HCT116 (cell line): ENCODE data around the gene SH2B2. TPM values are rescaled to one million over a fixed set of nuclear protein-coding genes. Genes with fewer than 3 reads are reported as not detected.

ENCODE experiments used
- ATAC-seq: fragments of 200-7000 bp; cut with Tn5 transposase; 2 replicates; pipeline ENCODE4 v1.9.1; 2020; ENCODE audit warnings: mild to moderate bottlenecking, moderate library complexity
- BruUV-seq: library from RNA; stranded (reverse); fragments of 400-500 nt; replicated peaks from 2 replicates; lab custom pipeline; 2021; lab: Mats Ljungman, UMichigan
- CTCF ChIA-PET: fragments of 300-600 bp; sonication (Branson Sonifier 250); formaldehyde crosslinking; loops from one replicate; lab custom pipeline; 2021; ENCODE audit warnings: antibody characterized with exemption; lab: Charles Lee
- POLR2A ChIA-PET: fragments of 300-600, 350-600 bp; sonication (Branson Sonifier 250); formaldehyde crosslinking; loops from one replicate; lab custom pipeline; 2021; ENCODE audit warnings: antibody characterized with exemption; lab: Charles Lee
- RAD21 ChIA-PET, 2 experiments: fragments of 300-600 bp; sonication (Branson Sonifier 250); formaldehyde crosslinking; loops; one replicate each; lab custom pipeline; 2023; ENCODE audit warnings: low total read pairs in 2 of 2; ENCODE audit not compliant: uncharacterized antibody in 2 of 2, unreplicated experiment in 2 of 2, low non-redundant PET in 1 of 2; lab: Charles Lee
- DNase-seq: peaks from one replicate; pipeline ENCODE4 v3.0.0-alpha.2; 2010; ENCODE audit warnings: low read depth, low spot score
- H2AFZ ChIP-seq: fragments of 200-600 bp; shearing (Covaris generic), sonication (generic); 2 replicates; pipeline ENCODE4 v1.6.1; 2017; ENCODE audit warnings: low read depth, mixed run types, mixed read lengths, antibody characterized with exemption, low read length; ENCODE audit not compliant: poor library complexity, severe bottlenecking
- H3K27ac ChIP-seq: 2 replicates; pipeline ENCODE4 v1.5.1; 2012; ENCODE audit warnings: low read depth, low read length
- H3K27me3 ChIP-seq: fragments of 200-600 bp; sonication (generic); 2 replicates; pipeline ENCODE4 v1.6.1; 2016; ENCODE audit warnings: mixed run types, low read length, mixed read lengths; ENCODE audit not compliant: insufficient read depth
- H3K36me3 ChIP-seq, 2 experiments: fragments of 200-500 bp in 1 of 2; fragments of 200-600 bp in 1 of 2; sonication (Bioruptor generic) in 1 of 2; sonication (generic) in 1 of 2; 2 replicates each; pipeline versions ENCODE4 v1.5.1 to v1.6.1; 2014 to 2016; ENCODE audit warnings: low read length in 2 of 2, inconsistent platforms in 1 of 2, mixed read lengths in 1 of 2, mixed run types in 1 of 2; ENCODE audit not compliant: insufficient read depth in 2 of 2, control insufficient read depth in 1 of 2
- H3K4me1 ChIP-seq, 2 experiments: fragments of 200-600 bp in 1 of 2; sonication (generic) in 1 of 2; 2 replicates each; pipeline versions ENCODE4 v1.5.1 to v1.6.1; 2012 to 2017; ENCODE audit warnings: low read length in 2 of 2, inconsistent platforms in 1 of 2, mild to moderate bottlenecking in 1 of 2, mixed read lengths in 1 of 2, mixed run types in 1 of 2, moderate library complexity in 1 of 2; ENCODE audit not compliant: insufficient read depth in 2 of 2, control insufficient read depth in 1 of 2
- H3K4me2 ChIP-seq: fragments of 200-600 bp; sonication (generic); 2 replicates; pipeline ENCODE4 v1.6.1; 2017; ENCODE audit warnings: mixed run types, low read length, mixed read lengths
- H3K4me3 ChIP-seq, 2 experiments: fragments of 200-600 bp in 1 of 2; sonication (generic) in 1 of 2; replicated peaks in 1 of 2; 2 replicates each; pipeline ENCODE4 v1.5.1; 2011 to 2016; ENCODE audit warnings: low read length in 2 of 2, control low read depth in 1 of 2, low read depth in 1 of 2, mild to moderate bottlenecking in 1 of 2, mixed read lengths in 1 of 2, mixed run types in 1 of 2
- H3K79me2 ChIP-seq: fragments of 200-600 bp; sonication (generic); 2 replicates; pipeline ENCODE4 v1.6.1; 2017; ENCODE audit warnings: mild to moderate bottlenecking, mixed run types, low read length, moderate library complexity, mixed read lengths; ENCODE audit not compliant: insufficient read depth
- H3K9ac ChIP-seq: fragments of 200-600 bp; sonication (generic); 2 replicates; pipeline ENCODE4 v1.6.1; 2016; ENCODE audit warnings: low read length, mixed read lengths
- H3K9me2 ChIP-seq: fragments of 200-600 bp; sonication (generic), shearing (Covaris generic); 2 replicates; pipeline ENCODE4 v1.6.1; 2017; ENCODE audit warnings: mixed run types, mild to moderate bottlenecking, moderate library complexity; ENCODE audit not compliant: insufficient read depth
- H3K9me3 ChIP-seq, 2 experiments: fragments of 200-500 bp in 1 of 2; fragments of 200-600 bp in 1 of 2; sonication (Bioruptor generic) in 1 of 2; sonication (generic) in 1 of 2; 2 replicates each; pipeline ENCODE4 v1.6.1; 2014 to 2017; ENCODE audit warnings: low read length in 2 of 2, mixed read lengths in 2 of 2, inconsistent platforms in 1 of 2, low read depth in 1 of 2, mild to moderate bottlenecking in 1 of 2, mixed run types in 1 of 2, moderate library complexity in 1 of 2; ENCODE audit not compliant: control insufficient read depth in 1 of 2, insufficient read depth in 1 of 2
- H4K20me1 ChIP-seq: fragments of 200-600 bp; sonication (generic), shearing (Covaris generic); 2 replicates; pipeline ENCODE4 v1.6.1; 2017; ENCODE audit warnings: mixed run types, mild to moderate bottlenecking, moderate library complexity; ENCODE audit not compliant: insufficient read depth
- ELF1 ChIP-seq: IDR thresholded peaks from 2 replicates; pipeline ENCODE4 v1.6.1; 2012; ENCODE audit warnings: low read depth, borderline replicate concordance
- EZH2 ChIP-seq: fragments of 200-600 bp; sonication (generic); IDR thresholded peaks from 2 replicates; pipeline ENCODE4 v1.6.1; 2017; ENCODE audit warnings: antibody characterized with exemption, mixed run types
- EZH2phosphoT487 ChIP-seq: fragments of 200-600 bp; IDR thresholded peaks from 2 replicates; pipeline ENCODE4 v1.6.1; 2018; ENCODE audit warnings: antibody characterized with exemption, borderline replicate concordance
- FOSL1 ChIP-seq: IDR thresholded peaks from 2 replicates; pipeline ENCODE4 v1.6.1; 2012; ENCODE audit warnings: low read depth
- POLR2A ChIP-seq: IDR thresholded peaks from 2 replicates; pipeline ENCODE4 v1.7.0; 2011; ENCODE audit warnings: borderline replicate concordance; ENCODE audit not compliant: insufficient read depth, insufficient read length; ENCODE audit errors: extremely low read depth
- POLR2AphosphoS5 ChIP-seq: IDR thresholded peaks from 2 replicates; pipeline ENCODE4 v1.6.1; 2011; ENCODE audit warnings: mild to moderate bottlenecking, low read depth, low read length, moderate library complexity
- SP1 ChIP-seq: IDR thresholded peaks from 2 replicates; pipeline ENCODE4 v1.6.1; 2012; ENCODE audit warnings: low read depth
- SRF ChIP-seq: IDR thresholded peaks from 2 replicates; pipeline ENCODE4 v1.6.1; 2012; ENCODE audit warnings: low read depth
- TCF7L2 ChIP-seq: IDR thresholded peaks from 2 replicates; pipeline ENCODE4 v1.7.0; 2011; ENCODE audit warnings: borderline replicate concordance, inconsistent platforms; ENCODE audit not compliant: insufficient read depth, insufficient read length; ENCODE audit errors: extremely low read depth
- YY1 ChIP-seq: IDR thresholded peaks from 2 replicates; pipeline ENCODE4 v1.6.1; 2011; ENCODE audit warnings: low read length, low read depth, moderate library complexity, mild to moderate bottlenecking; ENCODE audit not compliant: insufficient replicate concordance; ENCODE audit errors: extremely low read depth
- ZFX ChIP-seq: fragments of 450-650 bp; IDR thresholded peaks from 2 replicates; pipeline ENCODE4 v1.6.1; 2017
- ZNF274 ChIP-seq: fragments of 200-500 bp; sonication (Bioruptor generic); IDR thresholded peaks from 2 replicates; pipeline ENCODE4 v1.6.1; 2014; ENCODE audit warnings: mild to moderate bottlenecking, low read depth, low read length, inconsistent platforms
- intact Hi-C: fragments of 100-400 bp; cut with micrococcal nuclease; formaldehyde crosslinking; loops from 2 replicates; pipeline ENCODE4 v1.10.0; 2022
- total RNA-seq: library from RNA; stranded (reverse); gene quantifications from one replicate; pipeline ENCODE4 v1.2.1, GENCODE V29; 2021; ENCODE audit not compliant: unreplicated experiment
- TF ChIP-seq, protein P1 (sequence below), 3 experiments: fragments of 200-600 bp in 1 of 3; sonication (generic) in 1 of 3; IDR thresholded peaks in 2 of 3; conservative IDR thresholded peaks in 1 of 3; 2 replicates each; pipeline ENCODE4 v1.5.1; 2012 to 2017; ENCODE audit warnings: low read depth in 2 of 3, low read length in 2 of 3, antibody characterized with exemption in 1 of 3, borderline replicate concordance in 1 of 3, control low read depth in 1 of 3, mild to moderate bottlenecking in 1 of 3, mixed read lengths in 1 of 3, mixed run types in 1 of 3, moderate library complexity in 1 of 3; ENCODE audit not compliant: insufficient read depth in 1 of 3
- TF ChIP-seq, protein P2 (sequence below): IDR thresholded peaks from 2 replicates; pipeline ENCODE4 v1.6.1; 2012

SH2B2 gene
- total RNA-seq, 1 experiment from 2014 or later: 11.8 TPM

- POLR2A ChIA-PET: no interaction called here
- Histone ChIP-seq H3K4me2 (no peak overlapping the region), H3K27ac (no peak overlapping the region), H4K20me1 (no peaks in the 10 kb centered on the region), H3K4me3 (no peak overlapping the region), H3K27me3 (no peaks in the 10 kb centered on the region), H3K9me2 (no peaks in the 10 kb centered on the region), H3K36me3 (no peaks in the 10 kb centered on the region), H3K4me1 (no peaks in the 10 kb centered on the region; a peak in 1 of 4 replicates), H3K9ac (no peak overlapping the region), H3K9me3 (no peaks in the 10 kb centered on the region), H3K79me2 (no peaks in the 10 kb centered on the region), H2AFZ (no peak overlapping the region)
- TF ChIP-seq, protein P1, sequence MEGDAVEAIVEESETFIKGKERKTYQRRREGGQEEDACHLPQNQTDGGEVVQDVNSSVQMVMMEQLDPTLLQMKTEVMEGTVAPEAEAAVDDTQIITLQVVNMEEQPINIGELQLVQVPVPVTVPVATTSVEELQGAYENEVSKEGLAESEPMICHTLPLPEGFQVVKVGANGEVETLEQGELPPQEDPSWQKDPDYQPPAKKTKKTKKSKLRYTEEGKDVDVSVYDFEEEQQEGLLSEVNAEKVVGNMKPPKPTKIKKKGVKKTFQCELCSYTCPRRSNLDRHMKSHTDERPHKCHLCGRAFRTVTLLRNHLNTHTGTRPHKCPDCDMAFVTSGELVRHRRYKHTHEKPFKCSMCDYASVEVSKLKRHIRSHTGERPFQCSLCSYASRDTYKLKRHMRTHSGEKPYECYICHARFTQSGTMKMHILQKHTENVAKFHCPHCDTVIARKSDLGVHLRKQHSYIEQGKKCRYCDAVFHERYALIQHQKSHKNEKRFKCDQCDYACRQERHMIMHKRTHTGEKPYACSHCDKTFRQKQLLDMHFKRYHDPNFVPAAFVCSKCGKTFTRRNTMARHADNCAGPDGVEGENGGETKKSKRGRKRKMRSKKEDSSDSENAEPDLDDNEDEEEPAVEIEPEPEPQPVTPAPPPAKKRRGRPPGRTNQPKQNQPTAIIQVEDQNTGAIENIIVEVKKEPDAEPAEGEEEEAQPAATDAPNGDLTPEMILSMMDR (IDR thresholded peaks at IDR 0.05 in 2 of 3, conservative IDR thresholded peaks at IDR 0.05 in 1 of 3; ENCODE audit: borderline replicate concordance in 1 of 3, insufficient read depth in 1 of 3, low read depth in 2 of 3, low read length in 2 of 3): no peak
- TF ChIP-seq TCF7L2: no peak
- TF ChIP-seq POLR2AphosphoS5: no peak
- no peak for TF ChIP-seq YY1
- TF ChIP-seq, protein P2, sequence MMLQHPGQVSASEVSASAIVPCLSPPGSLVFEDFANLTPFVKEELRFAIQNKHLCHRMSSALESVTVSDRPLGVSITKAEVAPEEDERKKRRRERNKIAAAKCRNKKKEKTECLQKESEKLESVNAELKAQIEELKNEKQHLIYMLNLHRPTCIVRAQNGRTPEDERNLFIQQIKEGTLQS: no peak
- TF ChIP-seq FOSL1: no peak
- no peak for TF ChIP-seq SP1
- TF ChIP-seq ELF1: no peak
- no peak for TF ChIP-seq ZNF274
- TF ChIP-seq SRF: no peak
- TF ChIP-seq EZH2phosphoT487: no peak
- no peak for TF ChIP-seq EZH2
- TF ChIP-seq POLR2A: no peak
- no peak for TF ChIP-seq ZFX
- RAD21 ChIA-PET: interaction anchor here in 1 of 2 experiments (0.7 kb wide), 1 partner anchor 590 kb away, joined by 3 read pairs; no protein-coding TSS in a partner anchor
- intact Hi-C loops: no loop called here
- BruUV-seq: no TSS peak
- ATAC-seq (no peak), DNase-seq (no peak)
- CTCF ChIA-PET: no interaction called here
These were observed 19.0 kb downstream of the SH2B2 start for GRCh38 chr7:102305414-102306268.
